HG02943 (cell line): Measurements from ENCODE around the gene SYNPO2.
A peak's percentile ranks its signal among the peaks of the same experiment; 100 is the strongest.

ENCODE experiments used
- ATAC-seq: cut with Tn5 transposase; IDR thresholded peaks from one replicate; pipeline ENCODE4 v1.9.1; 2021; ENCODE audit warnings: mild to moderate bottlenecking, low read depth, moderate library complexity; ENCODE audit not compliant: unreplicated experiment

Gene SYNPO2

DNA sequence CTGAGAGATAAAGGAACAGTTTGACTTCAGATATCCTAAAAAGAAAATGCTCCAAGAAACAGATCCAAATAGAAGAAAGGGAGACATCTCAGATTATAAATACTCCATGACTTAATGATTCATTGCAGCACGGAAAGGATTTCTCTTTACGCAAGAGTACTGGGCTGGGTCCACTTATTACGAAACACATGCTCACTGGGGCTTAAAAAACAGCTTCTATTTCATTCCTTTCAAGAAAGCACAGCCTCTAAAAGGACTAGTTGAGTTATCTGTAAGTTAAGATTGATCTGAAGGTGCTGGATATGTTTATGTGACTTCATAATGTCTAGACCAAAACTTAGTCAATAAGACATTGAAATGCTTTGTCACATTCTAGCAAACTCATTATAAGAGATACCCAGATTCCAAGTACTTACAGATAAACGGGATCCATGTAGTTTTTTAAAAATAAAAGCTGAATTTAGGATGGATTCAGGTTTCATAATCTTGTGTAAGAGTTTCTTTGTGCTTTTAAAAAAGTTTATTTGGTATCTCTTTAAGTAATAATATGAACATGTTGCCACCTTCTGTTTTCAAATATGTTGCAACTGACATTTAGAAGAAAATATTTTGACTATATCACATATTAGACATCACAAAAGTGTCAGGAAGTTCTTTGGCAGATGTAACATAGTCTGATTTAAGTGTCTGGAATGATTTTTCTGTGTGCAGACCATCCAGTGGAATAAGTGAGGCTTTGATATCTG lies 137.4 kb downstream of the SYNPO2 start:
- ATAC-seq: no peak

GRCh38 chr4:119026662-119027444 lies 138.2 kb downstream of the SYNPO2 start:
- no peak for ATAC-seq

DNA sequence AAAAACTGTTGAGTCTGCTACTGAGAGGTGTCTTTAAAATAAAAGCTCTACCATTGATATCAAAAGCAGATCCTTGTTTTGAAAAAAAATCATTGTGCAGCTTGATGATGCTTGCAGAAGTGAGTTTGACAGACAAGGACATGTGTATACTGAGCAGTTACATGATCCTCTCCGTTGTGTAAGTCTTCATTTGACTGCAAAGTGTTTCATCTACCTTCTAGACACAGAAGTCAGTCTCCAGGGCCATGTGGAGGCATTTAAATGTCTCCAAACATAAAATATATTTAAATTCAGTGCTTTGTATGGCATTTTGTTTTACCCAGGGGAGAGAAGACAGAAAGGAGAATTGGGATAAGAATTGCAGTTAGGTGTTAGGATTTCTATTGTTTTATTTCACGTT lies 139.2 kb downstream of the SYNPO2 start:
- ATAC-seq: no peak

DNA sequence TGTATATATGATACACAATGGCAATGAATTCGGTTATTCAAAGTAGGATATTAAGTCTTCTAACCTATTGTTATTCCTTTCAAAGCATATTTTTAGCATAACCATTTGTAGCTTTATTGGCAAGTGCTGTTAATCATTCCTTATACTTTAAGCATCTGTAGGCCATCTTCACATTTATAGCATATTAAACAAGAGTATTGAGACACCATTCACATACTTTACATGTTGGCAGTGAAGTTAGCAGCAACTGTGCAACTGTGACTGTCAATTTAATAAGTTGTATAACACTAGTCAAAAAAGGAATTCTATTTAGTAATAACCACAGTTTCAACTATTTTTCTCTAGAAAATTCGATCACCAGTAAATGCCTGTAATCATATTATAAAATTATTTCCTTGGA lies 139.6 kb downstream of the SYNPO2 start:
- ATAC-seq: no peak

DNA sequence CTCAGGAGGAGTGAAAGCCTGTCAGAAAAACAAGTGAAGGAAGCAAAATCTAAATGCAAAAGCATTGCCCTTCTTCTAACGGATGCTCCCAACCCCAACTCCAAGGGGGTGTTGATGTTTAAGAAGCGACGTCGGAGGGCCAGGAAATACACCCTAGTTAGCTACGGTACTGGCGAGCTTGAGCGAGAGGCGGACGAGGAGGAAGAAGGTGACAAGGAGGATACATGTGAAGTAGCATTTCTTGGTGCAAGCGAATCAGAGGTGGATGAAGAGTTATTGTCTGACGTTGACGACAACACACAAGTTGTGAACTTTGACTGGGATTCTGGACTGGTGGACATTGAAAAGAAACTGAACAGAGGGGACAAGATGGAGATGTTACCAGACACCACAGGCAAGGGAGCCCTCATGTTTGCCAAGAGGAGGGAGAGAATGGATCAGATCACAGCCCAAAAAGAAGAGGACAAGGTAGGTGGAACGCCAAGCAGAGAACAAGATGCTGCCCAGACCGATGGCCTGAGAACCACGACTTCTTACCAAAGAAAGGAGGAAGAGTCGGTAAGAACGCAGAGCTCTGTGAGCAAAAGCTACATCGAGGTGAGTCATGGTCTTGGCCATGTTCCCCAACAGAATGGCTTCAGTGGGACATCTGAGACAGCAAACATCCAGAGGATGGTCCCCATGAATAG lies 141.3 kb downstream of the SYNPO2 start:
- ATAC-seq: no peak

DNA sequence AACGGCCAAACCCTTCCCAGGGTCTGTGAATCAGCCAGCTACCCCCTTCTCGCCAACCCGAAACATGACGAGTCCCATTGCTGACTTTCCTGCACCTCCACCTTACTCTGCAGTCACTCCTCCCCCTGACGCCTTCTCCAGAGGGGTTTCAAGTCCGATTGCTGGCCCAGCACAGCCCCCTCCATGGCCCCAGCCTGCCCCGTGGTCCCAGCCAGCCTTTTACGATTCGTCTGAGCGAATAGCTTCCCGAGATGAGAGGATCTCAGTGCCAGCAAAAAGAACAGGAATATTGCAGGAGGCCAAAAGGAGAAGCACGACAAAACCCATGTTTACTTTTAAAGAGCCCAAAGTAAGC lies 141.9 kb downstream of the SYNPO2 start:
- no peak for ATAC-seq

- ATAC-seq: no peak
Observed at GRCh38 chr4:119031218-119031617, 142.6 kb downstream of the SYNPO2 start.

GRCh38 chr4:119032921-119033685 lies 144.4 kb downstream of the SYNPO2 start:
- no peak for ATAC-seq

GRCh38 chr4:119034276-119035008 lies 145.8 kb downstream of the SYNPO2 start:
- ATAC-seq: no peak

GRCh38 chr4:119035951-119036737 lies 147.5 kb downstream of the SYNPO2 start:
- ATAC-seq: no peak

- no peak for ATAC-seq
Observed at GRCh38 chr4:119037709-119038108, 149.1 kb downstream of the SYNPO2 start.

DNA sequence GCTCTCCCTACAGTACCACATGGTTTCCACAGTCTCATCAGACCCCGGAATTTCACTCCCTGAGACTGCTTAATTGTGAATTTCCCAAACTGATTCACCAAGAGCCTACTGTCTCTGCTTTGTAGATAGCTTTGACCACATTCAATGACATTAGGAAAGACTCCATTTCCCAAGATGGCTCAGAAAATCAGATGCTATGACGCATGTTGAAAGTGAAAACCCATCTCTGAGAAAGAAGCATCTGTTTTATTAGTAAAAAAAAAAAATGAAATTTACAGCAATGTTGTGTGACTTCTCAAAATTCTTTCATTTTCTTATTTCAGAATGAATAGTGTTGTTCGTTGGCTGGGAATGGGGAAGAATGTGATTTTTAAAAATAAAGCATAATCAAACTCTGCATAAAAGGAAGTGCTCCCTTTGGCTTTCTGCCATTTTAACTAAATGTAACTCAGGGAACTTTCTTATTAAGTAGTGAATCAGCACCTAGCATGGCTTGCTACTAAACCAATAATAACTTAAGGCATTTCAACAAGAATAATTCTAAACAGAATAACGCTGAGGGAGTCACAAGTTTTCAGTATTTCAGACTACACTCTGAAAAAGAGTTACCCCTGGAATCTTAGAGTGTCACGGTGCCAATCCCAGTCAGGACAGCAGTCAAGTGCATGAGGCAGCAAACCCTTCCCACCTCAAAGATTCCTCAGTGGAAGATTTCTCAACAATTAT lies 149.6 kb downstream of the SYNPO2 start:
- ATAC-seq: no peak

DNA sequence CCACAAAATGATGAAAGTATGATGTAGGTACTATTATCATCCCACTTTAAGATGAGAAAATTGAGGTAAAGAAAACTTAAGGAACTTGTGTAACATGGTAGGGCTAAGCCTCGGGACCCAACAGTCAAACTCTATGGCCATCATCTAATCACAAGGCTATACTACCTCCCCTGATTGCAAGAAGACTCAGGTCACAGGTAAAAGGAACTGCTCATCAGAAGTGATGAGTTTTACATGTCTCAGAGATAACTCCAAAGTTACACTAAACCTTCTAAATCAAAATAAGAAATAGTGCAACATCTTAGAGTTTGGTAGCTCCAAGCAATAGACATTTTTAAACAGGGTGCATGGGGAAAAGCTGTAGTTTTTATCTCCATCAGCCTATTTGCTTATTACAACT lies 150.5 kb downstream of the SYNPO2 start:
- ATAC-seq: no peak

GRCh38 chr4:119039779-119040178 lies 151.1 kb downstream of the SYNPO2 start:
- ATAC-seq: no peak

GRCh38 chr4:119040261-119040660 lies 151.6 kb downstream of the SYNPO2 start:
- no peak for ATAC-seq

DNA sequence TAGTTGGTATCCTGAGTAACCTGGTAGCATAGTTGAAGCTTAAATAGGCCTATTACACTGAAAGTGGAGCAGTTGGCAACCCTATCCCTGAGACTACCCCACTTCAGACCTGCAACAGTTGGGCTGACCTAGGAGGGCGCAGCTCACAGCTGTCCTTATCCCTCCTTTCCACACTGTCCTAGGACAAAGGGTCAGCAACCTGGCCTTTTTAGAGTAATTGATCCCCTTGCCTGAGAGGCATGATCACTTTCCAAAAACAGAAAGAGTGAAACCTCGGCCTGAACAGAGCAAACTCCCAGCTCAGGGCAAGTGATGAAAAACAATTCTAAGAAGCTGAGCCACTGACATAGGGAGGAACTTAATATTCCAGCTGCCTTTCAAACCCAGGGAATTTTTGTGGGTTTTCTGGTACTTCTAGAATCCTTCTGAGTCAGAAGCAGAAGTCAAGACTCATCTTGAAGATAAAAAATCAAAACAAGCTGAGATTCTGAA lies 152.1 kb downstream of the SYNPO2 start:
- no peak for ATAC-seq

GRCh38 chr4:119041396-119041795 lies 152.7 kb downstream of the SYNPO2 start:
- no peak for ATAC-seq

GRCh38 chr4:119041951-119042560 lies 153.4 kb downstream of the SYNPO2 start:
- ATAC-seq: peak; percentile 85
